GM10847 (cell line): Measurements from ENCODE around the gene PKN2.

Source experiments
- POLR2A ChIP-seq: IDR thresholded peaks from 2 replicates; pipeline ENCODE4 v1.6.1; 2011; ENCODE audit not compliant: insufficient read length; ENCODE audit errors: extremely low read depth

Gene PKN2

GRCh38 chr1:88708011-88708410, 23.9 kb downstream of the PKN2 start:
- no peak for TF ChIP-seq POLR2A

GRCh38 chr1:88722492-88722891, 38.4 kb downstream of the PKN2 start:
- no peak for TF ChIP-seq POLR2A

- TF ChIP-seq POLR2A: no peak
Measured at GRCh38 chr1:88726697-88727096, 42.6 kb downstream of the PKN2 start.

GRCh38 chr1:88727205-88727604, 43.1 kb downstream of the PKN2 start:
- TF ChIP-seq POLR2A: no peak

GRCh38 chr1:88729297-88729696, 45.2 kb downstream of the PKN2 start:
- TF ChIP-seq POLR2A: no peak

- TF ChIP-seq POLR2A: no peak
Measured at GRCh38 chr1:88730132-88730675, 46.1 kb downstream of the PKN2 start.

GRCh38 chr1:88730995-88731394, 46.9 kb downstream of the PKN2 start:
- no peak for TF ChIP-seq POLR2A

GRCh38 chr1:88731475-88732269, 47.6 kb downstream of the PKN2 start:
- no peak for TF ChIP-seq POLR2A

- TF ChIP-seq POLR2A: no peak
Measured at GRCh38 chr1:88735382-88735781, 51.3 kb downstream of the PKN2 start.

- no peak for TF ChIP-seq POLR2A
Measured at GRCh38 chr1:88735909-88736308, 51.8 kb downstream of the PKN2 start.

- TF ChIP-seq POLR2A: no peak
Measured at GRCh38 chr1:88736633-88737248, 52.7 kb downstream of the PKN2 start.

GRCh38 chr1:88737338-88737927, 53.4 kb downstream of the PKN2 start:
- no peak for TF ChIP-seq POLR2A

GRCh38 chr1:88740784-88741183, 56.7 kb downstream of the PKN2 start:
- TF ChIP-seq POLR2A: no peak

GRCh38 chr1:88741413-88741812, 57.3 kb downstream of the PKN2 start:
- no peak for TF ChIP-seq POLR2A

GRCh38 chr1:88742531-88742930, 58.5 kb downstream of the PKN2 start:
- TF ChIP-seq POLR2A: no peak

- no peak for TF ChIP-seq POLR2A
Measured at GRCh38 chr1:88744142-88744541, 60.1 kb downstream of the PKN2 start.
